HG03025 (cell line): ENCODE measurements around the gene SYT14.
"Not testable (repeated sequence)": the region's sequence is repeated elsewhere in the genome, so short reads cannot be mapped to it uniquely, and the experiment has no call there.

ENCODE experiments used
- ATAC-seq: cut with Tn5 transposase; IDR thresholded peaks from one replicate; pipeline ENCODE4 v1.9.1; 2021; ENCODE audit warnings: mild to moderate bottlenecking, moderate library complexity; ENCODE audit not compliant: unreplicated experiment, low FRiP score

Gene SYT14

DNA sequence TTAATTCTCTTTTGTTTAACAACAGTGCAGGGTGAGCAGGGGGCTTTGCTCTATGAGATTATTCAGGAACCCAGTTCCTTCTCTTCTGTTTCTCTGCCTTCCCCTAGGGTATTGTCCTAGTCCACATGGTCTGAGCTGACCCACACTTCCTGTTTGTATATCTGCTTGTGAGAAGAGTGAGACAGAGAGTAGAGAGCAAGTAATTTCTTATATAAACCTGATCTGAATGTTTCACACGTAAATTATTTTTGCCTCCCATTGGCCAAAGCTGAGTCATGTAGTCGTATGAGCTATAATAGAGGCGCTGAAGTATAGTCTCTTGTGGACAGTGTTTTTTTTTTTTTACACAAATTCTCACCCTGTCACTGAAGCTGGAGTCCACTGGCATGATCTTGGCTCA, 160.3 kb downstream of the SYT14 start:
- ATAC-seq, result no peak

DNA sequence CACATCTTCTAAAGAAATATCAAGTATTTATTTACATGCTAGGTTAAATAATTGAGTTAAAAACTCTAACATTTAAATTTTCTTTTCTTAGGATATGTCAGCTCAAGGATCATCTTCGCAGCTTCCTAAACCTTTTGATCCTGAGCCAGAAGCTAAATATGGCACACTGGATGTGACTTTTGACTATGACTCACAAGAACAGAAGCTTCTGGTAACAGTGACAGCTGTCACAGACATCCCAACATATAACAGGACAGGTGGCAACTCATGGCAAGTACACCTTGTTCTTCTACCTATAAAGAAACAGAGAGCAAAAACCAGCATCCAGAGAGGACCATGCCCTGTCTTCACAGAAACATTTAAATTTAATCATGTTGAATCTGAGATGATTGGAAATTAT, 161.9 kb downstream of the SYT14 start:
- ATAC-seq, result no peak

DNA sequence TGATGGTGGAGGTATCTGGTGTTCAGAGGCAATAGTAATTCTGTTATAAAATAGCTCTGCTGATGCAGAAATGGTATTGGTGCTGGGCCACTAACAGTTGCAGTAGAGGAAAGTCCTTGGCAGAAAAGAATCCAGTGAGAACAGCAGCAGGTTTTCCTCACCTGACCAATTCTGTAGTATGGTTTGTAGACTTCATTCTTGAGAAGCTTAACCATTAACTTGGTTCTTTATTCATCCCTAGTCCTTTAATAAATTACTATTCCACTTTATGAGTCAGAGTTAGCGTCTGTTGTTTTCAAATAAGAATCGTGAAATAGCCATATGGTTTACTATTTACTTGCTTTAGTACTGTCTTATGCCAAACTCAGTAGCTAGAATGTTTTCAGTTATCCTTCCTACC, 166.1 kb downstream of the SYT14 start:
- no peak for ATAC-seq

DNA sequence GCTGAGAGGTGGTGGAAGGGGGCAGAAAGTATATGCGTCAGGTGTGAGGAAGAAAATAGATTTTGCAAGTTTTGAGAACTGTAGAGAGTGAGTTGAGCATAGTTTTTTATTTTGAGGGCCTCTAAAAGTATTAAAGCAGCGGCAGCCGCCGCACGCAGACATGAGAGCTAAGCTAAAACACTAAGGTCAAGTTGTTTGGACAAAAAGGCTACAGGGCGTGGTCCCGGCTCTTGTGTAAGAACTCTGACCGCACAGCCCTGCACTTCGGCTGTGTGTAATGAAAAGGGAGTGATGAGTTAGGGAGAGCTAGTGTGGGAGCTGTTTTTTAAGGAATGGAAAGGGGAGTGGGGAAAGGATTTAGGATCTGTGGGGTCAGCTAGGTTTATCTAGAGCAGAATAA, 174.9 kb downstream of the SYT14 start:
- ATAC-seq, result not testable (repeated sequence)

DNA sequence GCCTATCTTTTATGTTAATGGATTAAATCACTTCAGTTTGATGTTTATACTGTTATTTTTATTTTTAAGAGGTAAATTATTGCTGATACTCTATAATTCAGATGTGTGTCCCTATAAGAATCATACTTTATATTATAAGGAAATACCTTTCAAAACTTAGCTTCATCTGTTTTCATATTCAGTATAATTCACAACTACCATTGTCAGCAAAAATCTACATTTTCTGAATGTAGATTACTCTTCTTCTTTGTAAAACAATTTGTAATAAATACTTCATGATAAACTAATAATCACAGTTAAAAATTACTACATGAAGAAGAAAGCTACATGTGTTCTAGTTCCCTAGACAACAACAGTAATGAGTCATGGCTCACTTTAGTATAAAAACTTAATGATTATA, 179.2 kb downstream of the SYT14 start:
- no peak for ATAC-seq

DNA sequence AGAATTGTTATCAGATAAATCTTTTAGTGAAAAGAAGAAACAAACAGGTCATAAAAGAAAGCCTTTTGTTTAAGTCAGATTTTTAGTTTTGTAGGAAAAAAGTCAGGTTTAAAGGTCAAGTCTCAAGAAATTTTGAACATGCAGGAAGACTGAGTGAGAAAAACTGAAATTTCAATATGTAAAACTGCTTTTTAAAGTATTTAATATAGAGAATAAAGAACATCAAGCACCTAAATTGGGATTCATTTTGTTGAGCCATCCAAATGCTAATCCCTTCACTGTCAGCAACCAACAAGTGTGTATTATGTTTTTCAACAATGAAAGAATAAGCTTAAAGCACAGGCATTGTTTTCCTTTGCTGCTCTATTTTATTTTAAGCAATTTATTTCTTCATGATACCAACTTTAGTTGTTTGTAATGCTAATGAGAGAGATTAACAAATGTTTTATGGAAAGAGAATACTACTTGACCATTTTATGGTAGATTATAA, 179.7 kb downstream of the SYT14 start:
- ATAC-seq, result no peak

DNA sequence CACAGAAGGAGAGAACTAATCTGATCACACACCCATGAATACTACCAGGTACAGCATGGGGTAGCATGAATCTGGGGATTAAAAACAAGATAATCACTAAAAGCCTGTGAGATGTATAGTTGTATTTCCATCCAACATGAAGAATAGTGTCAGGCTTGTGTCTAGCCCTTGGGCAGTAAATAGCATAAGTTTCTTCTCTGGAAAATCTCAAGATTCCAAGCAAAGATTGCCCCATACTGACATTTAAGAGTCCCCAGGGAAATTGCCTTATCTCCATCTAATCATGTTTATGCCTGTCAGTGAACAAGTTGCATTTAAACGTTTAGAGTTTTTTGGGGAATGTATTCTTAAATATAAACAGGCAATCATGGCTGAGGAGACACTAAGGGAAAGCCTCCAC, 185.4 kb downstream of the SYT14 start:
- ATAC-seq, result no peak

DNA sequence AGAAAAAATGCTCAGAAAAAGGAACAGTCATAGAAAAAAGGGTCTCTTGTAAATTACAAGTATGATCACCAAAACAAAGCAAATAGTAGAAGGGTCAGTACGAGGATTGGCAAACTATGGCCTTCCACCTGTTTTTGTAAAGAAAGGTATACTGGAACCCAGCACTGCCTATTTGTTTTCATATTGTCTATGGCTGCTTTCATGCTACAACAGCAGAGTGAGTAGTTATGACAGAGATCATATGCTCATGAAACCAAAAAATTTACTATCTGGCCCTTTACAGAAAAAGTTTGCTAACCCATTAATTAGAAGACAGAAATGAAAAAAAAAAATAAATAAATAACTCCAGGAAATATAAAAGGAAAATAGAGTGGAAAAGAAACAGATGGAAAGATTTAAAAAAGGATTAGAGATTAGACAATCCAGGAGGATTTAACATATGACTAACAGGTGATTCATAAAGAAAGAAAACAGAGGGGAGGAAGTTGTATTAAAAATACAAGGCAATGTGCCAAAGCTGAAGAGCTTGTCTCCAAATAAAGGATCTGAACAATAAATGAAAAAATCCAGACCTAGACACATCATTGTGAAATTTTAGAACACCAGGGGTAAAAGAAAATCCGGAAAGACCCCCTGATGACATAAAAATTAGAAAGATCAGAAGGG, 186.0 kb downstream of the SYT14 start:
- no peak for ATAC-seq

DNA sequence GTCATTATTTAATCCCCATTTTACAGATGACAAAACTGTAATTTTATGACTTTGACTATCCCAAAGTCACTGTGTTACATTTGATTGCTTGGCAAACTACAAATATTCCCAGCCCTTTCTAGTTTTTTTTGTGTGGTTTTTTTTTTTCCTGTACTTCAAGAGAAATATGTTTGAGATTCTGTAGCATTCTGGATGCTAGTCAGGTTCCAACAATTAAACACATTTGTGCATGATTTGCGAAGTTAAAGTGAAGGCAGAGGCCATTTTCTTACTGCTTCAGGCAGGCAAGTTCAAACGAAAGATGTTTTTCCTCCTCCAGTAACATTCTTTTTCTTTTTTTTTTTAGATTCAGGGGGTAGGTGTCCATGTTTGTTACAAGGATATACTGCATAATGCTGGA, 186.7 kb downstream of the SYT14 start:
- no peak for ATAC-seq

DNA sequence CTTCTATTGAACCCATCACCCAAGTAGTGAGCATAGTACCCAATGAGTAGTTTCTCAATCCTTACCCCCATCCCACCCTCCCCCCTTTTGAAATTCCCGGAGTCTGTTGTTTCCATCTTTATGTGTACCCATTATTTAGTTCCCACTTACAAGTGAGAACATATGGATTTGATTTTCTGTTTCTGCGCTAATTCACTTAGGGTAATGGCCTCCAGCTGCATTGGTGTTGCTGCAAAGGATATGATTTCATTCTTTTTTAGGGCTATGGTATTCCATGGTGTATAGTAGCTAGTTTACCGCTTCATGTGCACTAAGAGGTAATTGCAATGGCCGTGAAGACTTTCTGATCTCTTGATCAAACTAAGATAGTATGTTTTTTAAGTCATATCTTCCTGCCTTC, 187.1 kb downstream of the SYT14 start:
- ATAC-seq, result no peak

DNA sequence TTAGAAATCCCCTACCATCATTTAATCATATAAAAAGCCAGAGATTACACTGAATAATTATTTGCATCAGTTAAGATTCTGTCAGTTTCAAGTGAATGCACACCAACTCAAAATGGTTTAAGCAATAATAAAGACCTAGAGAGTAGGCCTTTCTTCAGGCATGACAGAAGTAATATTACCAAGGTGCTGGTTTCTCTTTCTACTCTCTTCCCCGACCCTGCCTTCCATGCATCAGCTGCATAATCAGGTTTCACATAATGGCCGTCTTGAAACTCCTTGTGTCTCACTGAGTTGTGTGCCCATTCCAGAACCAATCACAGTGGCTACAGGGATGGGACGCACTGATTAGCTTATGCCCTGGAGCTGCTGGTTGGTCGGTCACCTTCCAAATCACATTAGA, 191.1 kb downstream of the SYT14 start:
- ATAC-seq, result no peak

DNA sequence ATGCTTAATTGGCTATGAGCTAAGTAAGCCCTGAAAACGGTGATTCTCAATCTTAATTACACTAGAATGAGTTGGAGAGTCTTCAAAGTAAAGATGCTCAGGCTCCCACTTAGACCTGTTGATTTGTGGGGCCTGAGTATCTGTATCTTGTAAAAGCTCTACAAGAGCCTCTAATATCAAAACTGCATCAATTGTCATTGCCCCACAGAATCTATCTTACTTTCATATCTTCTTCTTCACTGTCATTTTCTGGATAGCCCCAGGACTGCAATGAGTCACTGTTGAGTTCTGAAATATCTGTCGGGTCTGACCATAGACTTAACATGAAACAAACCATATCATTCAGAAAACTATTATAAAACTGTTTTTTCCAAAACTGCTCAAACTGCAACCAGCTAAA, 191.7 kb downstream of the SYT14 start:
- no peak for ATAC-seq

DNA sequence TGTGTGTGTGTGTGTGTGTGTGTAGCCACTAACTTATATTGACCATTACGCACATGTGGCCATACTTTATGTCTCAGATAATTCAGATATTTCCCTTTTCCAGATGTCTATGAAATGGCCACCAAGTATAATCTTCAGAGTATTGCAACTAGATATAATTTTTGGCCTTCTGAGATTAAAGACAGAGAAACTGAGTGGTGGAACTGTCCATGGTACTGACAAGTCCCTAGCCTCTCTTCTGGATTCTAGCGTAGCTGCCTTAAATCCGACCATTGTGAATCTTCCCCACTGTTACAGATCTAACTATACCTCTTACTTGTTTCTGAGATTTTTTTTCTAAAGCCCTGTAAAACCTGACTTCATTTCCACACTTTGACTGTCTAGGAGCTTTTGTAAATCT, 194.6 kb downstream of the SYT14 start:
- ATAC-seq, result no peak

DNA sequence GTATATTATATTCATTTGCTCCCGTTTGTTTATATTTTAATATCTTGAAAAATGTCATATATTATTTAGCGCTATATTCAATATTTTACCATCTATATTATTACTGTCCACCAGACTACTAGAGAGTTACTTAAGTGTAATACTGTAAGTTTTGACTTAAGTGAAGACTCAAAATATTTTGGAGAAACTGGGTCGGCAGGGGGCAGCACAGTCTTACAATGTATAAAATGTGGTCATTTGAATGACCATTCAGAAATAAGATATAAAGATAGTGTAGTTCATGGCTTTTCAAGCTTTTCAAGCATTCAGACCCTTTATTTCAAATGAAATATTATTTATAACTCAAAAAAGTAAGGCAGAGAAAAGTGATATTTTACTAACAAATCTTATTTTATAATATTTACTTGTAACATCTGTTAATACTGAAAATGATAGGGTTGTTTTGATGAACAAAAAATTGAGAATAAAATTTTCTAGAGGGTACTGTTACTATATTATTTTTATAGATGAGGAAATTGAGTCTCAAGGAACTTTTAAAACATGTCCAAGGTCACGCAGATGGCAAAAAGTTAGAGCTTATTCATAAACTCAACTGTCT, 205.5 kb downstream of the SYT14 start:
- ATAC-seq, result no peak

DNA sequence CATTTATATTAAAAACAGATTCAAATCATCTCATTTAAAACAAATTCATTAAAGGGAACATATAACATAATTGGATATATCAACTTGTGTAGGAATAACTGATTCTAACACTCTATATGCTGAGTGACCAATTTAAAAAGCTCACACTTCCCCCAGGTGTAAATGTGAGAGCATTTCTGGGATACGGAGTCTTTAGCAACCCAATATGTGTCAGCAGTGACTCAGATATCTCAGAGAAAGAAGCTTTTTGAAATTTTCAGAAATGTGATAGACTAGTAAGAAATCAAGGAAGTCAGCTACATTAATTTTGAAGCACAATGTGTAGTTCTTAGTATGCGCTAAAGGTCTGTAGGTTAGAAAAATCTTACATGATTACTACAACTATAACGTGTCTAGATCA, 206.7 kb downstream of the SYT14 start:
- ATAC-seq, result no peak

DNA sequence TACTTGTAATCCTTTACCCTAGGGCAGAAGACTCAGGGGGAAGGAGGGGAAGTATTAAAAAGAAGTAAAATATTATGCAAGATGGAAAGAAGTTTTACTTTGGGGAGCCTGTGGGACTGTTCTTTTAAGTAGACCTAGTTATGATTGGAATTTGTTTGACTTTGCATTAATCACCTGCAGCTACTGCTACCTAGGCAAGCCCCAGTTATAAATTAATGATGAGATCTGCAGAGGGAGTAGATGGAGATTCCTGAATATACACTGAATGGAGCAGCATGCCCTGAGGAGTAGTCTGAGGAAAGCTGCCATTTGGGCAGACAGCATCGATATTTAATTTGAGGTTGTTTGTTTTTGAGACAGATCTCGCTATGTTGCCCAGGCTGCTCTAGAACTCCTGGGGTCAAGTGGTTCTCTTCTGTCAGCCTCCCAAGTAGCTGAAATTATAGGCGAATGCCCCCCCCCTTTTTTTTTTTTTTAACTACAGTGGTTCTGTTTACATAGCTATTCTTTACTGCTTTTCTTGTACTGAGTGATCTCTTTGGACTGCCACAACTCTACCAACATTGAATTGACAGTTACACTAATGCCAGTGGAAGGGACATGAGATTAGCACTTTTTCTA, 213.1 kb downstream of the SYT14 start:
- no peak for ATAC-seq

DNA sequence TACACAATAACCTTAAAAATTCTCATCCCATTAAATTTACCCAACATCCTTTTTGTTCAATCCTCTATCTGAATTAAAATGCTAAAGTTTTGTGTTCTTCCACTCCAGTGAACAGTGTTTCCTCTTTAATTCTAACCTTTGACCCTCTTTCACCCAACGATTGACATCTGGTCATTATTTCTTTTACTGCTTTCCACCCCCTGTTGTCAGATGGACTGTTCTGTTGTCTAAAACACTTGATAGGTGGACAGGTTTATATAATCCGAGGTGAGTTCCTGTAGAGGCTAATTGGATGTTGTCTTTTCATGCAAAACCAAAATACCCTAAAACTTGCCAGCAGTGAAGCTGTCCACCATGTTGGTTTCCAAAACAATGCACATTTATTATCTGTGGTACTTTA, 221.2 kb downstream of the SYT14 start:
- ATAC-seq, result no peak

DNA sequence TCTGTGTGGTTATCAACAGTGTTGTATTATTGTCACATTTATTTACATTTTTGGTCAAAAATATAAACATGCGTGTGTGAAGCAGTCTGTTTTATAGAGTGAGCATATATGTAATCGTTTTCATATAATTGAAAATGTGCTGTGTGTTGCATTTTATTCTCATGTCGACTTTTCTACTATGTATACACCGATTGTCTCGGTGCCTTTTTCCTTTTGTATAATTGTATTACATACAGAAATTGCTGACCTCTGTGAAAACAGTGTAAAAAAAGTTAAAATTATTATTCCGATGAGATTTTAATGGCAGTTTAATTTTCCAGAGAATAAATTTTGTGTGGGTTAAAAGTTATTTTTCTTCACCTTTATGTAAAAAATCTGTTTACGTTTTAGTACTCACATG, 232.2 kb downstream of the SYT14 start:
- no peak for ATAC-seq

DNA sequence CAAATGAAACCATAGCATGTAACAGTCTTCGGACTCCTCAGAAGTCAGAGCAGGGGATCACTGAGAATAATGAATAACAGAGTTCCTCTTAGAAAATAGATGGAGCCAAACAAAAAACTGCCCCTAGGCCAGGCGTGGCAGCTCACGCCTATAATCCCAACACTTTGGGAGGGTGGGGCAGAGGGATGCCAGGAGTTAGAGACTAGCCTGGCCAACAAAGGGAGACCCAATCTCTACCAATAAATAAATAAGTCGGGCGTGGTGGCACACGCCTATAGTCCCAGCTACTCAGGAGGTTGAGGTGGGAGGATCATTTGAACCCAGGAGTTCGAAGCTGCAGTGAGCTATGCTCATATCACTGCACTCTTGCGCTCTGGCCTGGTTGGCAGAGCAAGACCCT, 236.1 kb downstream of the SYT14 start:
- ATAC-seq, result no peak

DNA sequence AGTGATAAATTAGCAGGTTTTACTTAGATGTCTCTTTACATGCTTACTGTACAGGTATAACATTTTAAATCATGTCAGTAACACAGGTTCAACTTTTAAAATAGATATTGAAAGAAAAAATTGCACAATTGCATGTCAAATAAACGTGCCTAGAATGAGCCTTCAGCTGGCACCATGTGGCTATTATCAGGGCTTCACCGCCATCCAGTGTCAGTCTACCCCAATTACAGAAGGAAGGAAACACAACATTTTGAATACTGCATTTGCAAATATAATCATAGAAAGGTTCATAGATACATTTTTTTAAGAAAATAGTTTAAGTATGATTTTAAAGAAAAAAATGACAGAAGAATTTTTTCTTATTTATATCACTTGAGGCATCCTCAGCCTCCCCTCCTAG, 247.0 kb downstream of the SYT14 start:
- no peak for ATAC-seq

DNA sequence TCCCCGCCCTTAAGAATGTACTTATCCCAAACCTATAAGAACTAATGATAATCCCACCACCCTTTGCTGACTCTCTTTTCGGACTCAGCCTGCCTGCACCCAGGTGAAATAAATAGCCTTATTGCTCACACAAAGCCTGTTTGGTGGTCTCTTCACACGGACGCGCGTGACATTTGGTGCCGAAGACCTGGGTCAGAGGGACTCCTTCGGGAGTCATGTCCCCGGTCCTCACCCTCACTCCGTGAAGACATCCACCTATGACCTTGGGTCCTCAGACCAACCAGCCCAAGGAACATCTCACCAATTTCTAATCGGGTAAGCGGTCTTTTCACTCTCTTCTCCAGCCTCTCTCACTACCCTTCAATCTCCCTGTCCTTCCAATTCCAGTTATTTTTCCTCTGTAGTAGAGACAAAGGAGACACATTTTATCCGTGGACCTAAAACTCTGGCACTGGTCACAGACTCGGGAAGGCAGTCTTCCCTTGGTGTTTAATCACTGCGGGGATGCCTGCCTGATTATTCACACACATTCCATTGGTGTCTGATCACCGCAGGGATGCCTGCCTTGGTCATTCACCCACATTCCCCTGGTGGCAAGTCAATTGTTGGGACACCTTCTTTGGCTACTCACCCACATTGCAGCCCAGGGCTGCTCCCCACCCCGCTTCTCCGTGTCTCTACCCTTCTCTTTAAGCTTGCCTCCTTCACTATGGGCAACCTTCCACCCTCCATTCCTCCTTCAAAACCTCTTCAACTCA, 250.0 kb downstream of the SYT14 start:
- ATAC-seq, result not testable (repeated sequence)
